Activated T-cell treated with anti-CD3 and anti-CD28 coated beads for 4 hours (primary cell): ENCODE measurements around the gene DLG1.

Source experiments
- DNase-seq: peaks from one replicate; pipeline ENCODE4 v3.0.0-alpha.2; 2020

Gene DLG1

GRCh38 chr3:197298341-197298944, at the start of gene DLG1:
Gene DLG1 (minus strand): TSS chr3:197298612. CDS start chr3:197297204, 1,408 bp downstream.
- peak; percentile 84 for DNase-seq

GRCh38 chr3:197348014-197348413, 49.6 kb upstream of the DLG1 start:
- no peak for DNase-seq

DNA sequence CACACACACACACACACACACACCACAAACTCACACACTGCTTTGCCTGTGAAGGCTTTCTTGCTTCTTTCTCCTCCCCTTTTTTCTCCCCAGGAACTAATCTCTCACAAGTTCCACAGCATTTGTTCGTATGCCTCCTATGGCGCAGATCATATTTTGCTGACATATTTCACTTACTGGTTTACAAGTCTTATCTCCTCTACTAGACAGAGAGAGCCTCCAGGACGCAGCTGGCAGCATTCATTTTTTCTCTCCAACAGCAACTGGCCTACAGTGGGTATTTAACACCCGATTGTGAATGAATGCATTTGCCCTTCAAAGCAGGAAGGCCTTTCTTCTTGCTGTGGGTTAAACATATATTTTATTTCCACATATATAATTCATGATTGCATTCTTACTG, 47.0 kb upstream of the DLG1 start:
- DNase-seq = no peak

DNA sequence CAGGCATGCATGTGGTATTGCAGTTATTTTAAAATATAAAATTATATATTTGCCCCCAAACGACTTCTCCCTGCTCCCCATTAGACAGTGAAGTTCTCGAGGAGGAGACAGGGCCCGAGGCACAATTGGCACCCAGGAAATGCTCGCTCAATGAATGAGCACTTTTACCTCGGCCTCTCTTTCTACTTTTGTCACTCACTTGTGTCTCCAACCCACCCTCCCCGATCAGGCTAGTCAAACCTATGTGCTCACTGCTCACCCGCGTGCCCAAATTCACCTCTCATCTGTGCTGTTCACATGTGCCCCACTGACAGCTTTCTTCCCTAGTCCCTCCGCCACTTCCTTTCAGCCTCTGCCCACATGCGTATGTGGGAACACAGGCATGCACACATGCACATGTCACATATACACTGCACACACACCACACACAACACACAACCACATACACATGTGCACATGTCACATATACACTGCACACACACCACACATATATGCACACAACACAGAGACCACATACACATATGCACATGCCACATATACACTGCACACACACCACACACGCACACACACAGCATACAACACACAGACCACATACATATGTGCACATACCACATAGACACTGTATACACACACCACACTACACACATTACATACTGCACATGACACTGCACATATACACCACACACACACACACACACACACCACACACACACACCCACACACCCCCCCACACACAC, 46.3 kb upstream of the DLG1 start:
- no peak for DNase-seq

DNA sequence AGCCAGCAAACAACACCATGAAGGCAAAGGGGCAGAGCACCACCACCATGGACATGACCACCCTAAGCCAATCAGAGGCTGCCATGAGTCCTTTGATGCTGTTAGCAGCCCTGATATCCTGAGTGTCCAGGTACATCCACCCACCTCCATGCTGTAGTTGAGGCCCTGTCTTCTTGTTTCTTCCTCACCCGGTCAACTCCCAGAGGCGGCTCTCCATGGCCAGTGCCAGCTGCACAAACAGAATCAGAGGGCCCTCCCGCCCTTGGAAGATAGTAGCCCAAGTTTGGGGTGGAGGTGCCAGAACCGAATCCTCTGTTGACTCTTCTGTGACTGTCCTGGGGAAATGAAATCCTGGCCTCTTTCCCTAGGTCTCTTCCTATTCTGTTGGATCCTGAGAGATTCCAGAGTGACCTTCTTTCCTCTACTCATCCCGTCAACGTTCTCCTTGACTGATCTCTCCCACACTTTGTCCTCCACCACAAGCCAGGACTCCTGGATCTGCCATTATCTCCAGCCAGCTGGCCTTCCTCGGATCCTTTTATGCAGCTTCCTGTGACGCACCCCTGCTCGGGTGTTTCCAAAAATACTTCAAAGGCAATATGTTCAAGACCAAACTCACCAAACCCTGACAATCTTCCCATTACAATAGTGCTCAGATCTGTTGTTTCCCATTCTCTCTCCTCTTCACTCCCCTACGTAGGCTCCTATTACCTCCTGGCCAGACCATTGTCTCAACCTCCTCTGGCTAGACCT, 45.4 kb upstream of the DLG1 start:
- no peak for DNase-seq

DNA sequence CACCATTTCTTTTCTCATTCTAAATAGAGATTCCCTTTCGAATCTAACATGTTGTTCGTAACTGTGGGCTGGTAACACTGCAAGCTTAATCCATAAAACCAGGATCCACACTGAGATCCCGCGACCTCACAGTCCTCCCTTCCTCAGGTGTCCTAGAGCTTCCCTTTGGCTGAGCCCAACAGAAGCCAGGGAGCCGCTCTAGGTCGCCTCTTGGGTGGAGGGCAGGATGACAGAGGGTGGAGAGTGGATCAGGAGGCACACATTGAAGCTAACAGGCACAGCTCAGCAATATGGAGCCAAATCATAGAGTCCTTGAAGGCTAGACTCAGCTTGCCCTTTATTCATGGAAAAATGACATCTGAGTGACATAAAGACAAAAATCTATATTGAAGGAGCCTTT, 44.7 kb upstream of the DLG1 start:
- DNase-seq = no peak

- DNase-seq = no peak
Measured at GRCh38 chr3:197340521-197340871, 42.1 kb upstream of the DLG1 start.

DNA sequence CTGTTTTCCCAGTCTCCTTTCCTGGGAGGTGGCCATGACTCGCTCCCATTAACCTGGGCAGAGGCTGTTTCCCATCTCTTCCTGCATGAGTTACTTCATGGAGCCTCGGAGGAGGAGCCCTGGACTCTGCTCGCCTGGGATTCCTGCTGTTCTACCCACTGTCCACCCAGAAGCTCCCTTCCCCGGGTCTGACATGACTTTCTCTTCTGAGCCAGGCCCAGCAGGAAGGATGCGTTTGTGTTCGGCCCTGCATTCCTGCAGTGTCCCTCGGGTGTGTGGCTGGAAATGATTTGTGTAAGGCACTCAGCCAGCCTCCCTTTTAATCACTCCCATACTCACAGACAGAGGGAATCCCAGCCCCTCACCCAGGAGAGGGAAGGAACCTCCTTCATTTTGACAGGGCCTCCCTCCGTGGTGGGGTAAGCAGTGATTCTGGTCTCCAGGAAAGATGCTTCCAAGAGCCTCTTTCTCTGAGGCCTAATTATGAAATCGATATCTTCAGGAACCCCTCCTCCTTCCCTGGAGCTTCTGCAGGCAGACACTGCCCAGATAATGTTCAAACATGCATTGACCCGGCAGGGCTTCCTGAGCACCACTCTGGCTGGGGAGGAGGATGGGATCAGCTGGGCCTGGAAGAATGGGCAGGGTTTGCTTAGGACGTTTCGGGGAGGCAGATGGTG, 41.6 kb upstream of the DLG1 start:
- no peak for DNase-seq

DNA sequence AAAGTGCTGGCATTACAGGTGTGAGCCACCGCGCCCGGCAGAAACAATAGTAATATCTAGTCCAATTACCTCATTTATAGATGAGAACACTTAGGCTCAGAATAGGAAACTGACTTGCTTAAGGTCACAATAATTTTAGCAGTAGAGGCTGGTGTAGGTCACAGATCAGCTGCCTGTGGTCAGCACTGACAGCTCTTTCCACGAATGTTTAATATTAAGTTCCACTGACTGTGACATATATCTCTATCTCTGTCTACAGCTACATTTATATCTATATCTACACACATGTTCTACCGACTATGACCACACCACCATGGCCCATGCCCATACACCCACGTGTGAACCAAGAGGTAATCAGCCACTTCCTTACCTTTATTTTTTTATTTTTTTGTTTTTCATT, 40.2 kb upstream of the DLG1 start:
- no peak for DNase-seq

- no peak for DNase-seq
Measured at GRCh38 chr3:197337656-197338055, 39.2 kb upstream of the DLG1 start.

DNA sequence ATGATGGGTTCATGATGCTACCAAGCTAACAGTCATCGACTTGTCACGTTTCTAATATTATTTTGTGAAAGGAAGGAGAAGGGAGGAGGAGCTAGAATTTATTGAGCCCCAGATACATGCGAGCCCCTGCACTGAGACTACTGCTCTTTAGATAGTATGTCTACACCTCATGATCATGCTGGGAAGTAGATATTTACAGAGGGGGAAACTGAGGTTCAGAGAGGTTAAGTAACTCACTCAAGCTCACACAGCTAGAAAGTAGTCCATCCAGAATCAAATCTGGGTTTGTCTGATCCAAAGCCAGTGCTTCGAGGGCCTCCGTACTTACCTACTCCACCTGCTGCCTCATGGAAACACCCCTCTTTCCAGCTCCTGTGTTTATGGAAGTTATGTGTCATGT, 38.8 kb upstream of the DLG1 start:
- DNase-seq = no peak

GRCh38 chr3:197336348-197336747, 37.9 kb upstream of the DLG1 start:
- DNase-seq = no peak

GRCh38 chr3:197335428-197336132, 37.2 kb upstream of the DLG1 start:
- no peak for DNase-seq

DNA sequence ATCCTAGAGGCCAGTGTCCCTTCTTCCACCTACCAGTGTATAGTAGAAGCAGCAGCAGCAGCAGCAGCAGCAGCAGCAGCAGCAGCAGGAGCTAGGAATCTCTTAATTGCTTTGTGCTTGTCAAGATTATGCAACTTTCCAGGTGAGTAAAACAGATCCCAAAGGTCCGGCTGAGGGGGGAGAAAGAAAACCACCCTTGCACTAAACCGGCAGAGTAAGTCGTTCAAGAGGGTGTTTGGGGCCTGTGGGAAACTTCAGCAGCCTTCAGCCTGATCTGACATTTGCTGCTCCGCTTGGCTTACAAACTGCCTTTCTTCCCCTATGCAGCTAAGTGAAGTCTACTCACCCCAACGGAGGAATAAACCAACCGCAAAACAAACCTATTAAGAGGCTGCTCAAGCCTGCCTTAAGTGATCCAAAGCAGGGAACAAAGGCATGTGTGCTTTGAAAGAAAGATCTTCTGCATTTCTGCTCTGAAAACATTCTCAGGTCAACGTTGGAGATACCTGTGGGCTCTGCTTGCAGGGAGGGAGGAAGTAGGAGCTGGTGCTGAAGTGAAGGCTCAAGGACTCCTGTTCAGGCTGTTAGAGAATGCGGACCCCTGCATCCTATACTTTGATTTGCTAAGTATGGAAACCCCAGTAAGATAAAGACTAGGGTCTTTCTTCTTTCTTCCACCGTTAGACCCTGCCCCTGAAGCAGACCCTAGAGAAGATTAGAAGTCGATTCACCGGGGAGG, 35.7 kb upstream of the DLG1 start:
- DNase-seq = no peak

DNA sequence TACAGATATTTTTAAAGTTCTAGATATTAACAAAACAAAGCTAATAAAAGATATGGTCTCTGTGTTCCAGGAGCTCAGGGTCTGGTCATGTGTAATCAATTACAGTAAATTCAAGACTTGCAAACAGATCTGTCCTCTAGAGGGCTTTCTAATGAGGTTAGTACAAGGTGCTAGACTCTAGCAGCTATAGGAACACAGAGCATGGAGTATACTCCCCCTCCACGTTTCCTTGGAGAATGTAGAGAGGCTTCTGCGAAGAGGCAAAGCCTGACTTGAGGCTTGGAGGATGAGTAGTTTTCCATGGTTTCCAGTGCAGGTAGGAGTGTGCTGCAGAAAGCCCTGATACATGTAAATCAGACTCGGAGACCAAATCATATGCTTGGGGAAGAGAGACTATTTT, 32.7 kb upstream of the DLG1 start:
- no peak for DNase-seq

GRCh38 chr3:197329382-197329781, 31.0 kb upstream of the DLG1 start:
- no peak for DNase-seq

DNA sequence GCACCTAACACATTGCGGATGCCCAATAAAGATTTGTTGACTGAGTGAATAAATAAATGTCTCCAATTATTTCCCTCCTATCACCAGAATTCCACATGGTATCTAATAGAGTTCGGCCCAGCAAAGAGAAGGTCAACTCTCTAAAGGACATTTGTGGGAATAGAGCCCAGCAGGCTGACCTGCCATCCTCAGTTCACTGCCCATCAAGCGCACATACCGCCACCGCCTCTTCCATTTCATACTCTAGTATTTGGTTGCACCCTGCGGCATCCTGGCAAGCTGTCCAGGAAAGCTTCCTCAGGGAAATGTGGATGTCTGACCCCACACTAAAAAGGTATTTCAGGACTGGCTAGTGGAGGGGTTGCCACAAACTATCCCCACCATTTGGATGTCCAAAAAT, 29.8 kb upstream of the DLG1 start:
- no peak for DNase-seq

GRCh38 chr3:197327701-197328100, 29.3 kb upstream of the DLG1 start:
- DNase-seq = no peak

- no peak for DNase-seq
Measured at GRCh38 chr3:197325773-197326172, 27.4 kb upstream of the DLG1 start.

DNA sequence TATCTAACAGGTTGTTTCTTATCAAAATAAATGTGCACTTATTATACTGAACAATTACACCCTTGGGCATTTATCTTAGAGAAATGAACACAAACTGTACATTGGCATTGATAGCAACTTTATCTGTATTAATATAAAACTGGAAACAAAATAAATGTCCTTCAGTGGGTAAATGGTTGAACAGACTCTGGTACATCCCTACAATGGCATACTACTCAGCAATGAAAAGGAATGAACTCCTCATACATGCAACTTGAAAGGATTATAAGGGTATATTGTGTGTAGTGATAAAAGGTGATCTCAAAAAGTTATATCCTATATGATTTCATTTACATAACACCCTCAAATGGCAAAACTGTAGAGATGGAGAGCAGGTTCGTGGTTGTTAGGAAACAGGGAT, 23.7 kb upstream of the DLG1 start:
- no peak for DNase-seq

GRCh38 chr3:197320582-197320981, 22.2 kb upstream of the DLG1 start:
- DNase-seq = no peak

GRCh38 chr3:197317250-197317963, 19.0 kb upstream of the DLG1 start:
- no peak for DNase-seq
